Stomach (tissue), 9 donors: ENCODE results near the gene VGLL2. TPM values are rescaled to one million over a fixed set of nuclear protein-coding genes. Genes with fewer than 3 reads are reported as not detected.
"Not testable (repeated sequence)": the region's sequence is repeated elsewhere in the genome, so short reads cannot be mapped to it uniquely, and the experiment has no call there.

Experiments
- DNase-seq, 2 donors: peaks; one replicate each; pipeline versions ENCODE4 v3.0.0 to v3.0.0-alpha.2; 2013 to 2019
- H3K27ac ChIP-seq, 5 donors: fragments of 200-600 bp in 4 of 5; sonication (generic) in 4 of 5; one replicate each; pipeline ENCODE4 v1.5.1; 2013 to 2019; ENCODE audit warnings: mild to moderate bottlenecking in 1 of 5, moderate library complexity in 1 of 5
- H3K27me3 ChIP-seq, 3 donors: fragments of 200-600 bp; sonication (generic); one replicate each; pipeline ENCODE4 v1.5.1; 2017 to 2019; ENCODE audit warnings: mixed run types in 1 of 3
- H3K36me3 ChIP-seq, 4 donors: fragments of 200-600 bp; sonication (generic); 1 replicate in 3 of 4; 2 replicates in 1 of 4; pipeline ENCODE4 v1.5.1; 2016 to 2019
- H3K4me1 ChIP-seq, 4 donors: fragments of 200-600 bp; sonication (generic); one replicate each; pipeline ENCODE4 v1.5.1; 2016 to 2019
- H3K4me3 ChIP-seq, 4 donors: fragments of 200-600 bp; sonication (generic) in 3 of 4; one replicate each; pipeline ENCODE4 v1.5.1; 2016 to 2019; ENCODE audit warnings: mild to moderate bottlenecking in 1 of 4
- H3K9me3 ChIP-seq, 4 donors: fragments of 200-600 bp; sonication (generic); one replicate each; pipeline ENCODE4 v1.5.1; 2016 to 2019
- CTCF ChIP-seq, 7 experiments: fragments of 450-650 bp in 4 of 7; fragments of 200-600 bp in 3 of 7; sonication (generic) in 3 of 7; IDR thresholded peaks; one replicate each; pipeline ENCODE4 v1.5.1; 2016 to 2019; ENCODE audit warnings: antibody characterized with exemption in 7 of 7, control low read depth in 2 of 7, mild to moderate bottlenecking in 1 of 7
- EP300 ChIP-seq: sonication (generic); formaldehyde crosslinking; IDR thresholded peaks from one replicate; pipeline ENCODE4 v1.6.1; 2017; ENCODE audit warnings: antibody characterized with exemption
- POLR2A ChIP-seq, 4 donors: fragments of 450-650 bp; IDR thresholded peaks; one replicate each; pipeline ENCODE4 v1.6.1; 2016; ENCODE audit warnings: antibody characterized with exemption in 4 of 4, control low read depth in 2 of 4, mild to moderate bottlenecking in 1 of 4, moderate library complexity in 1 of 4
- POLR2AphosphoS5 ChIP-seq, 3 donors: sonication (generic); formaldehyde crosslinking; IDR thresholded peaks; one replicate each; pipeline ENCODE4 v1.6.1; 2016; ENCODE audit warnings: antibody characterized with exemption in 3 of 3
- WGBS, 5 donors: extraction: QIAGEN DNeasy Blood & Tissue Kit in 3 of 5; methylation state at CpG; one replicate each; pipeline versions ENCODE4 v1.1.5 to v1.1.7; 2013 to 2018; 5-methylcytosine and 5-hydroxymethylcytosine counted together
- intact Hi-C: fragments of 100-400 bp; cut with DNase I; formaldehyde crosslinking; loops from one replicate; pipeline ENCODE4 v1.15.1; 2023; ENCODE audit warnings: low total_unique reads
- polyA plus RNA-seq, 3 donors: library from polyadenylated mRNA; stranded (reverse); fragments of 200-250 nt; gene quantifications; one replicate each; pipeline ENCODE4 v1.2.3, GENCODE V29; 2013
- total RNA-seq, 5 donors: library from RNA; depleted of rRNA; stranded (reverse); fragments of >200 nt; gene quantifications; one replicate each; pipeline versions ENCODE4 v1.1.0 to v1.2.3, GENCODE V29; 2014 to 2016
- donor health status: healthy with polysubstance abuse.
- donor health status: Bipolar disorder and iron deficiency.
- donor health status: healthy.

Gene VGLL2
- total and polyA plus RNA-seq, 8 donors = 1.2 TPM; not detected in 7

GRCh38 chr6:117233145-117233544 lies 32.2 kb upstream of the VGLL2 start:
- Histone ChIP-seq H3K36me3 (no peaks in the 10 kb centered on the region), H3K27me3 (no peaks in the 10 kb centered on the region), H3K27ac (no peak overlapping the region), H3K4me3 (no peak overlapping the region), H3K9me3 (peaks cover 0 to 6% (median 0%) of the 10 kb centered on the region in 4 donors), H3K4me1 (no peaks in the 10 kb centered on the region)
- intact Hi-C loops = no loop called here
- no peak for DNase-seq
- no peak for TF ChIP-seq POLR2AphosphoS5 (IDR thresholded peaks at IDR 0.05)
- no peak for TF ChIP-seq CTCF (IDR thresholded peaks at IDR 0.05)
- no peak for TF ChIP-seq POLR2A (IDR thresholded peaks at IDR 0.05)
- TF ChIP-seq EP300 = no peak
- 52 to 74% (median 63%) methylated on average over 3 of the region's 3 CpGs for WGBS, 5 donors

GRCh38 chr6:117237561-117237960 lies 27.8 kb upstream of the VGLL2 start:
- TF ChIP-seq CTCF (IDR thresholded peaks at IDR 0.05) = no peak
- TF ChIP-seq POLR2AphosphoS5 (IDR thresholded peaks at IDR 0.05) = no peak
- no peak for TF ChIP-seq POLR2A (IDR thresholded peaks at IDR 0.05)
- Histone ChIP-seq H3K9me3 (no peaks in the 10 kb centered on the region), H3K36me3 (no peaks in the 10 kb centered on the region), H3K4me1 (no peaks in the 10 kb centered on the region), H3K27ac (no peak overlapping the region), H3K27me3 (no peaks in the 10 kb centered on the region), H3K4me3 (no peak overlapping the region)
- intact Hi-C loops = no loop called here
- WGBS, 5 donors = 61 to 78% (median 74%) methylated on average over 2 of the region's 2 CpGs
- DNase-seq = no peak

GRCh38 chr6:117244571-117244970 lies 20.8 kb upstream of the VGLL2 start:
- DNase-seq, H3K27ac ChIP-seq, H3K9me3 ChIP-seq, H3K27me3 ChIP-seq, H3K4me3 ChIP-seq, H3K36me3 ChIP-seq, H3K4me1 ChIP-seq, intact Hi-C loops: not testable (repeated sequence)
- 59 to 78% (median 69%) methylated on average over 5 to 11 of the region's 13 CpGs for WGBS, 5 donors

GRCh38 chr6:117244979-117245378 lies 20.4 kb upstream of the VGLL2 start:
- H3K36me3 ChIP-seq, intact Hi-C loops: not testable (repeated sequence)
- WGBS, 5 donors = 71 to 80% (median 76%) methylated on average over 5 to 19 of the region's 20 CpGs

GRCh38 chr6:117253785-117254184 lies 11.6 kb upstream of the VGLL2 start:
- WGBS, 5 donors = 76 to 84% (median 83%) methylated on average over 2 of the region's 2 CpGs
- DNase-seq = no peak
- no peaks in the 10 kb centered on the region for H3K36me3 ChIP-seq
- no peaks in the 10 kb centered on the region for H3K4me1 ChIP-seq
- no peak overlapping the region for H3K27ac ChIP-seq
- no peak for TF ChIP-seq EP300
- no peak for TF ChIP-seq POLR2AphosphoS5 (IDR thresholded peaks at IDR 0.05)
- no peak for TF ChIP-seq CTCF (IDR thresholded peaks at IDR 0.05)
- no peaks in the 10 kb centered on the region for H3K9me3 ChIP-seq
- H3K27me3 ChIP-seq = no peaks in the 10 kb centered on the region
- intact Hi-C loops = no loop called here
- H3K4me3 ChIP-seq = no peak overlapping the region

More at GRCh38 chr6:117244979-117245378, 20.4 kb upstream of the VGLL2 start:
- H3K4me1 ChIP-seq, DNase-seq, H3K9me3 ChIP-seq, H3K27ac ChIP-seq, H3K4me3 ChIP-seq, H3K27me3 ChIP-seq: not testable (repeated sequence)
